Lower leg skin (tissue), 3 donors: Measurements from ENCODE around the gene OAS2.

Source experiments
- POLR2A ChIP-seq, 2 donors: fragments of 450-650 bp; IDR thresholded peaks; one replicate each; pipeline ENCODE4 v1.6.1; 2016 to 2017; ENCODE audit warnings: antibody characterized with exemption in 2 of 2, mild to moderate bottlenecking in 1 of 2, moderate library complexity in 1 of 2
- TF ChIP-seq, protein P1 (sequence below), 3 donors: fragments of 450-650 bp; IDR thresholded peaks; one replicate each; pipeline ENCODE4 v1.5.1; 2016; ENCODE audit warnings: antibody characterized with exemption in 3 of 3, mild to moderate bottlenecking in 3 of 3, moderate library complexity in 2 of 3

DNA sequence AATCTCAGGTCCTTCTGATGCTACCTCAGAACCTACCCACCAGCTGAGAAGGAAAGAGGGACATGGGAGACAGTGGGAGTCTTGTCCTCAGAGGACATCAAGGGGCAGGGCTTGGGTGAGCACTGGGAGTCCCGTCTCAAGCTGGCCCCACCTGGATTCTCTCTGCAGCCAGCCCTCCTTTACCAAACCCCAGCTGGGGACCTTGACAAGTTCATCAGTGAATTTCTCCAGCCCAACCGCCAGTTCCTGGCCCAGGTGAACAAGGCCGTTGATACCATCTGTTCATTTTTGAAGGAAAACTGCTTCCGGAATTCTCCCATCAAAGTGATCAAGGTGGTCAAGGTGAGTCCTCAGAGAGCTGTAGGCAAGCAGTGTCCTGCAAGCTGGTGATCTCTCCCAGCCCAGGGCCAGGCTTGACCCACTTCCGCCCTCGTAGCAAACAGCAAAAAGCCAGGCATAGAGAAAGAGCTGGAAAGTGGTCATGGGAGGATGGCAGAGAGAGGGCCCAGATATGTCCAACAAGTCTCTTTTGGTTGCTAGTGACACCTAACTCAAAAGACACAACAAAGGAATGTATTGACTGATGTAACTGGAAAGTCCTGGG, 14.2 kb upstream of the OAS2 start:
- TF ChIP-seq, protein P1, sequence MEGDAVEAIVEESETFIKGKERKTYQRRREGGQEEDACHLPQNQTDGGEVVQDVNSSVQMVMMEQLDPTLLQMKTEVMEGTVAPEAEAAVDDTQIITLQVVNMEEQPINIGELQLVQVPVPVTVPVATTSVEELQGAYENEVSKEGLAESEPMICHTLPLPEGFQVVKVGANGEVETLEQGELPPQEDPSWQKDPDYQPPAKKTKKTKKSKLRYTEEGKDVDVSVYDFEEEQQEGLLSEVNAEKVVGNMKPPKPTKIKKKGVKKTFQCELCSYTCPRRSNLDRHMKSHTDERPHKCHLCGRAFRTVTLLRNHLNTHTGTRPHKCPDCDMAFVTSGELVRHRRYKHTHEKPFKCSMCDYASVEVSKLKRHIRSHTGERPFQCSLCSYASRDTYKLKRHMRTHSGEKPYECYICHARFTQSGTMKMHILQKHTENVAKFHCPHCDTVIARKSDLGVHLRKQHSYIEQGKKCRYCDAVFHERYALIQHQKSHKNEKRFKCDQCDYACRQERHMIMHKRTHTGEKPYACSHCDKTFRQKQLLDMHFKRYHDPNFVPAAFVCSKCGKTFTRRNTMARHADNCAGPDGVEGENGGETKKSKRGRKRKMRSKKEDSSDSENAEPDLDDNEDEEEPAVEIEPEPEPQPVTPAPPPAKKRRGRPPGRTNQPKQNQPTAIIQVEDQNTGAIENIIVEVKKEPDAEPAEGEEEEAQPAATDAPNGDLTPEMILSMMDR (IDR thresholded peaks at IDR 0.05), result no peak
- TF ChIP-seq POLR2A (IDR thresholded peaks at IDR 0.05), result no peak
